GM19239 (cell line): ENCODE measurements around the gene SUMF2.
"Not testable (repeated sequence)": the region's sequence is repeated elsewhere in the genome, so short reads cannot be mapped to it uniquely, and the experiment has no call there.

Source experiments
- DNase-seq: peaks from one replicate; pipeline ENCODE4 v3.0.0; 2011; ENCODE audit warnings: low spot score; ENCODE audit not compliant: insufficient read length
- FAIRE-seq: peaks from 2 replicates; lab custom pipeline; 2011; peaks lifted over from hg19 to GRCh38; lab: Jason Lieb, UNC

Gene SUMF2

DNA sequence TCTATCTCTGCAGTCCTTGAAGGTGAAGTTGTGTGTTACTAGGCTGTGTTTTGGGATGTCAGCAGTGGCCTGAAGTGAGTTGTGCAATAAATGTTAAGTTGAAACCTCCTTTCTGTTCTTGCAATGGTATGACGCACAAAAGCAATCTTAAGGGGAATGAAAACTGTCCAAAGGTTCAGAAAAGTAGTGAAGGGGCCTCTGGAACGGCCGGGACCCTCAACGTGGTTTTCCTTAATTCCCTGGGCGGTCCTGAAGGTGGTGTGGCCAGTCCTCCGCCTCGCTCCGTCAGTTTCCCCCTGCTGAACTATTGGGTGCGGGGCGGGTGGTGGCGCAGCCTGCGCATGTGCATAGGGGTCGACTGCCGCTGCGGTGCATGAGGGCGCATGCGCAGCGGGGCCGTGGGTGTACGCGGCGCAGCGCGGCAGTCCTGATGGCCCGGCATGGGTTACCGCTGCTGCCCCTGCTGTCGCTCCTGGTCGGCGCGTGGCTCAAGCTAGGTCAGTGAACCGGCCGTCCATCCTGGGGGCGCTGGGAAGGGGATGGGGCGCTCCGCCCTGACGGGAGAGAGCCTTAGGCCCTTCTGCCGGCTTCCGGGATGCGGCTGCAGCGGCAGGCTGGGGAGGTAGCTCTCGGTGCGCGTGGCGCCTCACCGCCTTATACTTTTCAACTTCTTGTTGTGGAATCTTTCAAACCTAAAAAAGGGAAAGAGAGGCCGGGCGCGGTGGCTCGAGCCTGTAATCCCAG, at the start of gene SUMF2:
Gene SUMF2, plus strand, starts transcription at position 405 of the 744 bp plus-strand sequence. Its CDS starts 26 bp downstream, at position 431.
- peak; percentile 78 for FAIRE-seq
- peak; percentile 83 for DNase-seq

DNA sequence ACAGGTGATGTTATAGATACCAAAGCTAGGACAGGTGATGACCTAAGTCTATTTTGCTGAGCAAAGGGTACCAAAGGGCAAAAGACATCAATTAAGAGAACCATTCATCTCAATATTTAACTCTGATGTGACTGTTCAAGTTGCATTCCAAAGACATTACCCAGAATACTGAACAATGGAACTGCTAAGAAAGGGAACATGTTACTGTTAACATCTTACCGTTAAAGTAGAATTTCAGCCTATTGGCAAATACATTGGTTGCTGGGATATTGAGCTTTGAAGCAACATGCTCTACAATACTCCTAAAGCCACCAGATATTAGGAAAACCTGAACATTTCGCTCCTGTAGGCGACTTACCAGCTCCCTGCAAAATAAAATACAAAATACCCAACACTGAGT, 47.1 kb upstream of the SUMF2 start:
- not testable (repeated sequence) for DNase-seq, FAIRE-seq

DNA sequence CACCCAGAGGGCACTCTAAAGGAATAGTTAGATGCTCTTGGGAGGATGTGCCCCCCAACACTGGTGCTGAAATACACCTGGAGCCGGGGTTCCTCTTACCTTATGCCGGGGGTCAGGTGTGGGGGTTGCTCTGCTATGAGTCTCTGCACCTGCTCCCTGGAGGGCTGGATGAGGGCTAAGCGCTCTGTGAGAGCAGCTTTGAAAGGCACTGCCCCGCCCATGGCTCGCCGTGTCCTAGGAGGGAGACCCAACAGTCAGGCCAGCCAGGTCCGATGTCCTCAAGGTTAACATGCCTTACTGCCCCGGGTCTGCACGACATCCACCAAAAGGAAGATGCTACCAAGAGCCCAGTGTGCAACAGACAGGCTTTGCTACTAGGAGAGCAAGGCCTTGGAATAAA, 44.6 kb upstream of the SUMF2 start:
- no peak for DNase-seq
- FAIRE-seq, result no peak

DNA sequence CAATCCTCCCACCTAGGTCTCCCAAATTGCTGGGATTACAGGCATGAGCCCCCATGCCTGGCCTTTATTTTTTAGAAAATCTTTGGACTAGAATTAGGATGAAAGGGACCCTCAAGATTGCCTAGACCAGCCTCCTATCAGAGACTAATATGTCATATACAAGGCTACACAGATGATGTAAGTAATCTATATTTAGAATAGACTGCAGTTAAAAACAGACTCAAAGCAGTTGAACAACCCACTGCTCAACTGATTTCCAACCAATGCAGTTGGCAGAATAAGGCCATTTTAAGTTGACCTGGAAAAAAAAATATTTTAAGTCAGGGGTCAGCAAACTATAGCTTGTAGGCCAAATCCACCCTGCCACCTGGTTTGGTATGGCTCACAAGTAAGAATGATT, 40.6 kb upstream of the SUMF2 start:
- DNase-seq (no peak), FAIRE-seq (no peak)

DNA sequence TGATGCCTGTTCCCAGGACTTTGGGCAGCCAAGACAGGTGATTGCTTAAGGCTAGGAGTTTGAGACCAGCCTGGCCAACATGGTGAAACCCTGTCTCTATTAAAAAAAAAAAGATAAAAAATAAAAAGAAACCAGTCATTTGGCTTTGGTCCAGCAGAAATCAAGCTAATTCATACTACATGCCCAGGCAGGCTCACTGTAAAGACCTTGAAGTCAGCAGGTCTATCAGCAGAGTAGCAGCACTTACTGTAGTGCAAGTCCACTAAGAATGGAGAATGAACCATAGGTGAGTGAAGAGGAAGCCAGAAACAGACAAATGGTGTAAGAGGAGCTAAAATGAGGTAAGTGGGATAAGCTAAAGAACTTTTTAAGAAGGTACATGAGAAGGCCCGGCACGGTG, 37.5 kb upstream of the SUMF2 start:
- DNase-seq, result no peak
- no peak for FAIRE-seq

DNA sequence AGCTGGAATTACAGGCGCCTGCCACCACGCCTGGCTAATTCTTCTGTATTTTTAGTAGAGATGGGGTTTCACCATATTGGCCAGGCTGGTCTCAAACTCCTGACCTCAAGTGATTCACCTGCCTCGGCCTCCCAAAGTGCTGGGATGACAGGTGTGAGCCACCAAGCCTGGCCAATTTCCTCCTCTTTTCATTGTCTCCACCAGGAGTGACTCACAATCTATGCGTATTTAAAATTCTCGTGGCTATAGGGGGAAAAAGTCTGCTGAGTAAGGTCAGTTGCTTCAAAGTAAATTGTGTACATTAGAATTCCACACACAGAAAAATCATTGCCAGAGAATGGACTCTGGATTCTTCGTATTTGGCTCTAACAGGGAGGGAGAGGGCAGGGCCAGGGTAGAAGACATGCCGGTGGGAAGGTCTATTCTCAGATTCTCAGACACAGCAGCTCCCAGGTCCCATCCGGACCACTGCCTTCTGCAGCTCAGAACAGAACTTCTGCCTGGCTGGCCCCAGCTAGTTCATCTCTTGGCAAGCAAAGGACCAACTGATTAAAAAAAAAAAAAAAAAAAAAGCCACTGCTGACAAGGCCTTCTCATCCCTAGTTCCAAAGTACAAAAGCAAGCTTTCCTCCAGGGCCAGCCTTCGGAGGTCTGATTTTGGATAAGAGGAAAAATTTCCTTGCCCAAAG, 35.0 kb upstream of the SUMF2 start:
- FAIRE-seq, result no peak

DNA sequence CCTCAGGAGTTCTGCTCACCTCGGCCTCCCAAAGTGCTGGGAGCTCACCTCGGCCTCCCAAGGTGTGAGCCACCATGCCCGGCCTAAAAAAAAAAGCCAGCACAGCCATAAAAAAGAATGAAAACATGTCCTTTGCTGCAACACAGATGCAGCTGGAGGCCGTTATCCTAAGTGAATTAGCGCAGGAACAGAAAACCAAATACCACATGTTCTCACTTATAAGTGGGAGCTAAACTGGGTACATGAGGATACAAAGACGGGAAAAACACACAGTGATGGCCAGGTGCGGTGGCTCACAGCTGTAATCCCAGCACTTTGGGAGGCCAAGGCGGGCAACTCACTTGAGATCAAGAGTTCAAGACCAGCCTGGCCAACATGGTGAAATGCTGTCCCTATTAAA, 33.7 kb upstream of the SUMF2 start:
- no peak for DNase-seq
- no peak for FAIRE-seq

More for the DNA sequence above, 35.0 kb upstream of the SUMF2 start:
- DNase-seq, result no peak

DNA sequence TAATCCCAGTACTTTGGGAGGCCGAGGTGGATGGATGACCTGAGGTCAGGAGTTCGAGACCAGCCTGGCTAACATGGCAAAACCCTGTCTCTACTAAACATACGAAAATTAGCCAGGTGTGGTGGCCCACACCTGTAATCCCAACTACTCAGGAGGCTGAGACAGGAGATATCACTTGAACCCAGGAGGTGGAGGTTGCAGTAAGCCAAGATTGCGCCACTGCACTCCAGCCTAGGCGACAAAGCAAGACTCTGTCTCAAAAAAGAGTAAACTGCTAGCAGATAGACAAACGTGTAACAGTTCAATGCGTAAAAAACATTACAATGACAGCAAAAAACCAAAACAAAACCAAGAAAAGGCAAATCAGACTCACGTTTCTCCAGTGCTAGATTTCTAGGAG, 32.5 kb upstream of the SUMF2 start:
- not testable (repeated sequence) for FAIRE-seq, DNase-seq

DNA sequence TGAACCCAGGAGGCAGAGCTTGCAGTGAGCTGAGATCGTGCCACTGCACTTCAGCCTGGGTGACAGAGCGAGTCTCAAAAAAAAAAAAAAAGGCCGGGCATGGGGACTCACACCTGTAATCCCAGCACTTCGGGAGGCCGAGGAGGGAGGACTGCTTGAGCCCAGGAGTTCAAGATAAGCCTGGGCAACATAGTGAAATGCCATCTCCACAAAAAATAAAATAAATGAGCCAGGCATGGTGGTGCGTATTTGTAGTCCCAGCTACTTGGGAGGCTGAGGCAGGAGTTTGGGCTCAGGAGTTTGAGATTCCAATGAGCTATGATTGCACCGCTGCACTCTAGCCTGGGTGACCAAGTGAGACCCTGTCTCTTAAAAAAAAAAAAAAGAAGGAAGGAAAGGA, 31.5 kb upstream of the SUMF2 start:
- not testable (repeated sequence) for DNase-seq, FAIRE-seq

DNA sequence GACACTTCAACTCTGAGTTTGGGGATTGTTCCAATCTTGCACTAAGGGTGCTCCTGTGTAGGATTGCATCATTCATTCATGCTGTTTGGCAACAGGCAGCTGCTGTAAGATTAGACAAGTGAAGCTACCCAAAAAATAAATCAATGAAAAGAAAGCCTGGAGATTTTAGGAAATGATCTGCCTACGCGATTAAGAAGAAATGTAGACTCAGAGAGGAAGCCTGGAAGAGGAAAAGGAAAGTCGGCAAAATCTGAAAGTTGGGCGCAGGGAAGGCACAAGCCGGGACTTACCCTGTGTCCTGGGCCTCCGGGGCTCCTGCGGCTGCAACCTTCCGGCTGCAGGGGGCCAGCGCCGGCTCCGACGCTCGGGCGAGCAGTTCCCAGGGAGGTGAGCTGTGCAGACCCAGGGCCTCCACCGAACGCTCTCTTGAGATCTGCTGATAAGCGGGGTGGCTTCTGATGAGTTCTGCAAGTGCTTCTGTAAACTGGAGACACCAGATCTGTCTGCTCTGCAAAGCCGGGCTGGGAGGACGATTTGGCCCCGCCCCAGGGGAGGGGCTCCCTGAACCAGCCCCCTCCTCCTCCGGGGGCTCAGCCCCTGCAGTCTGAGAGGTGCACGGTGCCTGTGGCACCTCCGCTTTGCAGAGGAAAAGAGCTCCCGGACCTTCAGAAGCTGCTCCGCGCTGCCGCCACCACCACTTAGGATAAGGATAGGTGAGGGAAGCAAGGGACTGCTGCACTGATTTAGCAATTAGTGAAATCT, 30.2 kb upstream of the SUMF2 start:
- peak; percentile 94 for FAIRE-seq

DNA sequence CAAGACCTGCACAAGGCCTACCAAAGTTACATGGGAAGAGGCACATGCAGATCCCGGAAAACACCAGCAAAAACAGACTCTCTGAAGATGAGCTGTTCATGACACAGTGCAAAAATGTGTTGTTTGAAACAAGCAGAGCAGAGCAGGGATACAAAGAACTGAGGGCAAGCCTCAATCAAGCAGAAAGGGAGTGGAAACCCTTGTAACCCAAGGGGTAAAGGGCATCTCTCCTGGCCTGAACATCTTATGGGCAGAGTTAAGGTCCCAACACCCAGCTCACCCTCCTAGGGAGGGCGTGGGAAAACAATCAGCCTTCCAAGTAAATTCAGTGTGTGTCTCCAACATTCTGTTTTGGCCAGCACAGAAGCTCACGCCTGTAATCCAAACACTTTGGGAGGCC, 23.4 kb upstream of the SUMF2 start:
- no peak for FAIRE-seq

More for the DNA sequence above, 30.2 kb upstream of the SUMF2 start:
- peak; percentile 73 for DNase-seq

DNA sequence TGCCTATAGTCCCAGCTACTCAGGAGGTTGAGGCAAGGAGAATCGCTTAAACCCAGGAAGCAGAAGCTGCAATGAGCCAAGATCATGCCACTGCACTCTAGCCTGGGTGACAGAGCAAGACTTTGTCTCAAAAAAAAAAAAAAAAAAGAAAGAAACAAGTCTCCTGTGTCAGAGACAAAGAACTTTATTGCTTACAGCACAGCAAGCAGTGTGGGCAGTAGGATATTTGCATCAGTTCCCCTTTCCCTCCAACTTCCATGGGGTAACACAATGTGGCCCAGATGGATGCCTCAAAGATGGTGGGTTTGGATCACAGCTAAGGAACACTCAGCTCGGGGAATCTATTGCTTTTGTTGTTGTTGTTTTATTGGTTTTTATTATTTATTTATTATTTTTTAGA, 18.3 kb upstream of the SUMF2 start:
- not testable (repeated sequence) for DNase-seq, FAIRE-seq

More for the DNA sequence above, 23.4 kb upstream of the SUMF2 start:
- DNase-seq, result no peak

DNA sequence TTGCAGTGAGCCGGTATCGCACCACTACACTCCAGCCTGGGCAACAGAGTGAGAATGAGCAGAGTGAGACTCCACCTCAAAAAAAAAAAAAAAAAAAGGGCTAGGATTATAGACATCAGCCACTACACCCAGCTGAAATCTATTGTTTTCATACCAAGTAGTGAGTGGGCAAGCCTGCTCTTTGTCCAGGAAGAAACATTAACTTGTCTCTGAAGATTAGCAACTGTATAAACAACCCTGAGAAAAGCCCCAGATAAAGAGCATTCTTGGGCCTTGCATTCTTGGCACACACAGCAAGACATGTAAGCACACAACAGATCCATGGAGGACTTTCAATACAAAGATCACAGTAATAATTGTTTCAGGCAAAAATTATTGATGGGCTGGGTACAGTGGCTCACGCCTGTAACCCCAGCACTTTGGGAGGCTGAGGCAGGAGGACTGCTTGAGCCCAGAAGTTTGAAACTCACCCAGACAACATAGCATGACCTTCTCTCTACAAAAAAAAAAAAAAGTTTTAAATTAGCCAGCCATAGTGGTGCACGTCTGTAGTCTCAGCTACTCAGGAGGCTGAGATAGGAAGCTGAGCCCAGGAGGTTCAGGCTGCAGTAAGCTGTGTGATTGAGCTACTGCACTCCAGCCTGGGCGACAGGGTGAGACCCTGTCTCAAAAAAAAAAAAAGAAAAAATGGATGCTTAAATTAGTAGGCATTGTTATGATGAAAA, 17.2 kb upstream of the SUMF2 start:
- DNase-seq (no peak), FAIRE-seq (no peak)

DNA sequence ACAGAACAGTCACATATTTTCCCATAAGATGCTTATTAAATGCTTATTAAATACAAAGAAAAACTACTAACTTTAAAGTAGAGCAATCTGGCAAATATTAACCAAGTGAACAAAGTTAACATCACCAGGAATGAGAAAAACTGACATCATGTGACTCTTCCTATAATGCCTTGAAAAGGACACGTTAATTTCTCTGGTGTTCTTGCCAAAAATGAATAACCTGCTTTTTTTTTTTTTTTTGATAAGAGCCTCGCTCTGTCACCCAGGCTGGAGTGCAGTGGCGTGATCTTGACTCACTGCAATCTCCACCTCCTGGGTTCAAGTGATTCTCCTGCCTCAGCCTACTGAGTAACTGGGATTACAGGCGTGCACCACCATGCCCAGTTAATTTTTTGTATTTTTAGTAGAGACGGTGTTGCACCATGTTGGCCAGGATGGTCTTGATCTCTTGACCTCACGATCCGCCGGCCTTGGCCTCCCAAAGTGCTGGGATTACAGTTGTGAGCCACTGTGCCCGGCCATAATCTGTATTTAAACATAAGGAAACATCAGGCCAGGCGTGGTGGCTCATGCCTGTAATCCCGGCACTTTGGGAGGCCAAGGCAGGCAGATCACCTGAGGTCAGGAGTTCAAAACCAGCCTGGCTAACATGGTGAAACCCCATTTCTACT, 16.5 kb upstream of the SUMF2 start:
- not testable (repeated sequence) for FAIRE-seq

DNA sequence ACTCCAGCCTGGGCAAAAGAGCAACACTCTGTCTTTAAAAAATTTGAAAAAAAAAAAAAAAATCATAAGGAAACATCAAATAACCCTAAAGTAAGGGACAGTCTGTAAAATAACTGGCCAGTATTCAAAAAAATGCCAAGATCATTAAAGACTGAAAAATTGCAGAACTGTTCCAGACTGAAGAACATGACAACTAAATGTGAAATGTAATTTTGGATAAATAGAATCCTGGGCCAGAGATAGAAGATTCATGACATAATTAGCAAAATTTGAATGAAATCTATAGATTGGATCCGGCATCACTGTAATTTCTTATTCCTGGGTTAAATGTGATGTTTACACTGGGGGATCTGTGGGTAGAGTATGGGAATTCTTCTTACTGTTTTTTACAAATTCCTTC, 15.8 kb upstream of the SUMF2 start:
- FAIRE-seq (no peak), DNase-seq (no peak)

More for the DNA sequence above, 16.5 kb upstream of the SUMF2 start:
- not testable (repeated sequence) for DNase-seq

DNA sequence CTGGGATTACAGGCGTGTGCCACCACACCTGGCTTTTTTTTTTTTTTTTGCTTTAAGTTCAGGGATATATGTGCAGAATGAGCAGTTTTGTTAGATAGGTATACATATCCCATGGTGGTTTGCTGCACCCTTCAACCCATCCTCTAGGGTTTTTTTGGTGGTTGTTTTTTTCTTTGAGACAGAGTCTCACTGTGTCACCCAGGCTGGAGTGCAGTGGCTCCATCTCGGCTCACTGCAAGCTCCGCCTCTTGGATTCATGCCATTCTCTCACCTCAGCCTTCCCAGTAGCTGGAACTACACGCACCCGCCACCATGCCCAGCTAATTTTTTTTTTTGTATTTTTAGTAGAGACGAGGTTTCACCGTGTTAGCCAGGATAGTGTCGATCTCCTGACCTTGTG, 15.3 kb upstream of the SUMF2 start:
- not testable (repeated sequence) for FAIRE-seq, DNase-seq

DNA sequence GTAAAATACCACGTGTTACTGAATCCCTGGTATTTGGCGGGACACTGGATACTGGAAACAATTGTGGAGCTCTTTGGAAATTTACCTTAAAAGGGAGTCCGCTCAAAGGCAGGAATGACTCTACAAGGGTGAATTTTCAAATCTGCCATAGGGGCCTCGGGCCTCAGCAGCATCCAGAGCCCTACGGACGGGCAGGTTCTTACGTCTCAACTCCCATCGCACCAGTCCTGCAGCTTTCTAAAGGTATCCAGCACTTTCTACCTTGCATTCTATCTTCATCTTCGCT, 13.1 kb upstream of the SUMF2 start:
- no peak for FAIRE-seq
- no peak for DNase-seq

DNA sequence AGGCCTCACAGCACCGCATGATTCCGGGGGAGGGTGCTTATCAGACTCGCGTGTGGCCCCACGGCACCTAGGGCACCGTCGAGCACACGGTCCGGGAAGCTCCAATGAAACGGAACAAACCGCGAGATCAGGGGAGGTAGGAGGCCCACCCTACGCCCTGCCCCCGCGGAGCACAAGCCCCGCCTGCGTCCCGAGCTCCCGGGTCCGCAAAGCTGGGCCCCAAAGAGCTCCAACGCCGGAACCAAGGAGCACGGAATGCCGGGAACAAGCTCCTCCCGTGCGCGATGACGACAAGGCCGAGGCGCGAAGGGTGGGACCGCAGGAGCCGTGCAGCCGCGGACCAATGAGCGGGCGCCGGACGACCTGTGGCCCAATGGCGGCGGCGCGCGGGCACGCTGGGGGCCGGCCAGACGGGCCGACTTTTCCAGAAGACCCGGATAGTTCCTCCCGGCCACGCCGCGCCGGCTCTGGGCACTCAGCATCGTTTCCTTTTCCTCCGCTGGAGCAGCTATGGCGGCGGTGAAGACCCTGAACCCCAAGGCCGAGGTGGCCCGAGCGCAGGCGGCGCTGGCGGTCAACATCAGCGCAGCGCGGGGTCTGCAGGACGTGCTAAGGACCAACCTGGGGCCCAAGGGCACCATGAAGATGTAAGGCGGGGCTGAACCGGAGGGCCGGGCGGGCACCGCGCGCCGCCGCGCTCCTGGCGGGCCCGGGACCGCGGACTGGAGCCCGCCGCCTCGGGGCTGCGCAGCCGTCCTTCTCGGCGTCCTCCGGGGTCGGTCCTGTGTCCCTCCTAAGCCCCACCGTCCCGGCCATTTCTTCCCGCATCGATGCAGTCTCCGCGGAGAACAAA, 12.5 kb upstream of the SUMF2 start, which contains the start of the genes CCT6A and PSPH:
Gene CCT6A, plus strand, starts transcription at position 427 of the 853 bp plus-strand sequence. Its CDS starts 84 bp downstream, at position 511.
Gene PSPH, minus strand, starts transcription at position 106 of the 853 bp plus-strand sequence. CDS start 30,232 bp downstream, outside the sequence.
- peak; percentile 85 for FAIRE-seq

DNA sequence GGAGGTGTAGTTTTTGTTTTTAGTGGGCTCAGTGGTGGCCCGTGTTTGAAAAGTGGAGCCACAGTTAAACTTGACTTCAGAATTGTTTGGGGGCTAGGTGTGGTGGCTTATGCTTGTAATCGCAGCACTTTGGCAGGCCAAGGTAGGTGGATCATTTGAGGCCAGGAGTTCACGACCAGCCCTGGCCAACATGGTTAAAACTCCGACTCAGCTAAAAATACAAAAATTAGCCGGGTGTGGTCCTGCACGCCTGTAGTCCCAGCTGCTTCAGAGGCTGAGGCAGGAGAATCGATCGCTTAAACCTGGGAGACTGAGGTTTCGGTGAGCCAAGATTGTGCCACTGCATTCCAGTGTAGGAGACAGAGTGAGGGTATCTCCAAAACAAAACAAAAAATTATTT, 10.7 kb upstream of the SUMF2 start:
- DNase-seq, result no peak
- no peak for FAIRE-seq

More for the DNA sequence above, 12.5 kb upstream of the SUMF2 start, which contains the start of the genes CCT6A and PSPH:
- DNase-seq, result peak; percentile 84
